OCI-LY1 (cell line): ENCODE measurements around the gene DNAJB6.

Experiments used
- EZH2 ChIP-seq: fragments of 200-600 bp; sonication (generic), shearing (Covaris generic); IDR thresholded peaks from 2 replicates; pipeline ENCODE4 v1.8.0; 2017; ENCODE audit warnings: borderline replicate concordance, mixed run types, mild to moderate bottlenecking, antibody characterized with exemption, low read length, moderate library complexity, mixed read lengths
- TF ChIP-seq, protein P1 (sequence below): fragments of 200-600 bp; sonication (generic), shearing (Covaris generic); IDR thresholded peaks from 2 replicates; pipeline ENCODE4 v1.5.1; 2017; ENCODE audit warnings: mild to moderate bottlenecking, antibody characterized with exemption, low read length, moderate library complexity, mixed read lengths

DNA sequence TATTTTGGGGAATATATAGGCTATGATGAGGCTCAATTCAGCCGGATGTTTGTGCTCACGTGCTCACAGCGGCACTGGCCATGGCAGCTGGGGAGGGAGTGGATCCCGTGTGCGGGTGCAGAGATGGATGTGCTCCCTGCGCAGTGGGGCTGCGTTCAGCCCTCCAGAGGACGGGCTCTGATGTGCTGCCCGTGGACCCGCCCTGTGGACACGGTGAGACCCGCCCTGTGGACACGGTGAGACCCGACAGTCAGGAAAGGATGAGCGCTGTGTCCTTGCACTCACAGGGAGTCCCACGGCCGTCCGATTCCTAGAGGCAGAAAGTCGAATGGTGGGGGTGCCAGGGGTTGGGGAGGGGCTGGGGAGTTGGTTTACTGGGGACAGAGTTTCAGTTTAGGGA, 89.0 kb downstream of the DNAJB6 start:
- TF ChIP-seq, protein P1, sequence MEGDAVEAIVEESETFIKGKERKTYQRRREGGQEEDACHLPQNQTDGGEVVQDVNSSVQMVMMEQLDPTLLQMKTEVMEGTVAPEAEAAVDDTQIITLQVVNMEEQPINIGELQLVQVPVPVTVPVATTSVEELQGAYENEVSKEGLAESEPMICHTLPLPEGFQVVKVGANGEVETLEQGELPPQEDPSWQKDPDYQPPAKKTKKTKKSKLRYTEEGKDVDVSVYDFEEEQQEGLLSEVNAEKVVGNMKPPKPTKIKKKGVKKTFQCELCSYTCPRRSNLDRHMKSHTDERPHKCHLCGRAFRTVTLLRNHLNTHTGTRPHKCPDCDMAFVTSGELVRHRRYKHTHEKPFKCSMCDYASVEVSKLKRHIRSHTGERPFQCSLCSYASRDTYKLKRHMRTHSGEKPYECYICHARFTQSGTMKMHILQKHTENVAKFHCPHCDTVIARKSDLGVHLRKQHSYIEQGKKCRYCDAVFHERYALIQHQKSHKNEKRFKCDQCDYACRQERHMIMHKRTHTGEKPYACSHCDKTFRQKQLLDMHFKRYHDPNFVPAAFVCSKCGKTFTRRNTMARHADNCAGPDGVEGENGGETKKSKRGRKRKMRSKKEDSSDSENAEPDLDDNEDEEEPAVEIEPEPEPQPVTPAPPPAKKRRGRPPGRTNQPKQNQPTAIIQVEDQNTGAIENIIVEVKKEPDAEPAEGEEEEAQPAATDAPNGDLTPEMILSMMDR: no peak
- no peak for TF ChIP-seq EZH2
